Gastroesophageal sphincter (tissue), 4 donors: ENCODE measurements around the gene DYRK1A. TPM values are rescaled to one million over a fixed set of nuclear protein-coding genes. Genes with fewer than 3 reads are reported as not detected.

Experiments used
- ATAC-seq: fragments of 150-250 bp; one replicate; pipeline ENCODE4 v1.9.1; 2016; ENCODE audit warnings: mild to moderate bottlenecking, moderate library complexity
- H3K27ac ChIP-seq, 4 donors: fragments of 200-600 bp; sonication (generic) in 3 of 4; 1 replicate in 3 of 4; 2 replicates in 1 of 4; pipeline ENCODE4 v1.5.1; 2016 to 2019
- H3K27me3 ChIP-seq: fragments of 200-600 bp; sonication (generic); one replicate; pipeline ENCODE4 v1.5.1; 2019
- H3K36me3 ChIP-seq, 2 donors: fragments of 200-600 bp; sonication (generic); one replicate each; pipeline ENCODE4 v1.5.1; 2019; ENCODE audit warnings: control low read depth in 1 of 2
- H3K4me1 ChIP-seq, 3 donors: fragments of 200-600 bp; sonication (generic); 1 replicate in 2 of 3; 2 replicates in 1 of 3; pipeline ENCODE4 v1.5.1; 2016 to 2019; ENCODE audit warnings: control low read depth in 2 of 3
- H3K4me3 ChIP-seq, 2 donors: fragments of 200-600 bp; sonication (generic); one replicate each; pipeline ENCODE4 v1.5.1; 2019; ENCODE audit warnings: mild to moderate bottlenecking in 1 of 2, moderate library complexity in 1 of 2
- H3K9me3 ChIP-seq, 3 donors: fragments of 200-600 bp; sonication (generic); one replicate each; pipeline ENCODE4 v1.5.1; 2017 to 2019; ENCODE audit warnings: control low read depth in 2 of 3
- EP300 ChIP-seq: sonication (generic); formaldehyde crosslinking; IDR thresholded peaks from one replicate; pipeline ENCODE4 v1.6.1; 2017; ENCODE audit warnings: antibody characterized with exemption, mild to moderate bottlenecking
- POLR2A ChIP-seq, 2 donors: fragments of 450-650 bp; IDR thresholded peaks; one replicate each; pipeline ENCODE4 v1.6.1; 2017; ENCODE audit warnings: antibody characterized with exemption in 2 of 2, mild to moderate bottlenecking in 2 of 2, moderate library complexity in 1 of 2
- POLR2AphosphoS5 ChIP-seq: sonication (generic); formaldehyde crosslinking; IDR thresholded peaks from one replicate; pipeline ENCODE4 v1.6.1; 2017; ENCODE audit warnings: antibody characterized with exemption
- WGBS, 2 donors: methylation state at CpG; one replicate each; pipeline ENCODE4 v1.1.5; 2018; ENCODE audit warnings: low coverage in 1 of 2; 5-methylcytosine and 5-hydroxymethylcytosine counted together
- total RNA-seq, 4 donors: library from RNA; depleted of rRNA; stranded (reverse); fragments of >200 nt; gene quantifications; one replicate each; pipeline ENCODE4 v1.1.0, GENCODE V29; 2016
- TF ChIP-seq, protein P1 (sequence below), 4 experiments: fragments of 200-600 bp in 2 of 4; fragments of 450-650 bp in 2 of 4; sonication (generic) in 1 of 4; IDR thresholded peaks; one replicate each; pipeline ENCODE4 v1.5.1; 2017 to 2019; ENCODE audit warnings: antibody characterized with exemption in 4 of 4, mild to moderate bottlenecking in 2 of 4, moderate library complexity in 2 of 4

DYRK1A gene
- total RNA-seq, 4 donors from 2014 or later, result 85.1 to 102 (median 94.0) TPM

DNA sequence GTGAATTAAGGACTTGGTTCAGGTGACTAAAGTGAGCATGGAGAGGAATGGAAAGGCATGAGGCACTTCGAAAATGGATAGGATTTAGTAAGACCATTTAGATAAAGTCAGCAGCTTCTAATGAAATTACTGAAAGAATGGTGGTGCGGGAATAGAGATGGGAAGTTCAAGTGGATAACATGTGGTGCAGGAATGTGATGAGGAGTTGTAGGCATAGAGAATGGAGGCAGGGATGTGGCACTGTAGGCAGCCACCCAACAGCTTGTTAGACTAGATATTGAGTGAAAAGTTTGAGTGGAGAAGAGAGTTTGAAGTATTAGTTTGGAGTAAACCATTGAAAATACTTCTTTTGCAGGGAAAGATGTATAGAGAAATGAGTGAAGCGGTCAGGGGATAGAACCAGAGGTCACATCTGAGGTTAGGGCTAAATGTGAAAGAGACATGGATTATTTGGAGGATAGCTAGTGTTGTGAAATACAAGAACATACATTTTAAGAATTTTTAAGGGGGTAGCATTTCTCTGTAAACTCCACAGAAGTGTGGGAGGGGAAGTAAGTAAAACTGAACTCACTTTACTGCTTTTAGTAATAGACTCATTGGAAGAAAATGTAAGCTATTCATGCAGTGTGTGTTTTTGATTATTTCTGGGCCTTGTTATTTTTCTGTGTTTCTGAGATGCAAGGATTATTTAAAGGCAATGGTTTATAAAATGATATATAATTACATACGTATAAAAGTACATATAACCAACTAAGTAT is 46.2 kb downstream of the DYRK1A start:
- TF ChIP-seq, protein P1, sequence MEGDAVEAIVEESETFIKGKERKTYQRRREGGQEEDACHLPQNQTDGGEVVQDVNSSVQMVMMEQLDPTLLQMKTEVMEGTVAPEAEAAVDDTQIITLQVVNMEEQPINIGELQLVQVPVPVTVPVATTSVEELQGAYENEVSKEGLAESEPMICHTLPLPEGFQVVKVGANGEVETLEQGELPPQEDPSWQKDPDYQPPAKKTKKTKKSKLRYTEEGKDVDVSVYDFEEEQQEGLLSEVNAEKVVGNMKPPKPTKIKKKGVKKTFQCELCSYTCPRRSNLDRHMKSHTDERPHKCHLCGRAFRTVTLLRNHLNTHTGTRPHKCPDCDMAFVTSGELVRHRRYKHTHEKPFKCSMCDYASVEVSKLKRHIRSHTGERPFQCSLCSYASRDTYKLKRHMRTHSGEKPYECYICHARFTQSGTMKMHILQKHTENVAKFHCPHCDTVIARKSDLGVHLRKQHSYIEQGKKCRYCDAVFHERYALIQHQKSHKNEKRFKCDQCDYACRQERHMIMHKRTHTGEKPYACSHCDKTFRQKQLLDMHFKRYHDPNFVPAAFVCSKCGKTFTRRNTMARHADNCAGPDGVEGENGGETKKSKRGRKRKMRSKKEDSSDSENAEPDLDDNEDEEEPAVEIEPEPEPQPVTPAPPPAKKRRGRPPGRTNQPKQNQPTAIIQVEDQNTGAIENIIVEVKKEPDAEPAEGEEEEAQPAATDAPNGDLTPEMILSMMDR (IDR thresholded peaks at IDR 0.05), result no peak
- TF ChIP-seq POLR2AphosphoS5, result no peak
- TF ChIP-seq EP300, result no peak
- TF ChIP-seq POLR2A (IDR thresholded peaks at IDR 0.05), result no peak
- H3K27ac ChIP-seq, result no peak overlapping the region
- no peaks in the 10 kb centered on the region for H3K27me3 ChIP-seq
- ATAC-seq, result no peak
- WGBS, 2 donors, result 56 to 59% methylated on average over 4 of the region's 4 CpGs
- no peaks in the 10 kb centered on the region for H3K36me3 ChIP-seq
- H3K4me3 ChIP-seq, result no peak overlapping the region
- H3K9me3 ChIP-seq, result no peaks in the 10 kb centered on the region
- peaks cover 21 to 98% (median 24%) of the 10 kb centered on the region in 3 donors for H3K4me1 ChIP-seq

GRCh38 chr21:37413553-37414291 is 47.1 kb downstream of the DYRK1A start:
- H3K9me3 ChIP-seq, result no peaks in the 10 kb centered on the region
- H3K36me3 ChIP-seq, result no peaks in the 10 kb centered on the region
- no peak overlapping the region for H3K27ac ChIP-seq
- ATAC-seq, result no peak
- H3K27me3 ChIP-seq, result no peaks in the 10 kb centered on the region
- WGBS, 2 donors, result 71 to 85% methylated on average over 5 of the region's 5 CpGs
- H3K4me1 ChIP-seq, result peaks cover 17 to 98% (median 24%) of the 10 kb centered on the region in 3 donors
- H3K4me3 ChIP-seq, result no peak overlapping the region
- TF ChIP-seq, protein P1 (IDR thresholded peaks at IDR 0.05), result no peak
- no peak for TF ChIP-seq POLR2AphosphoS5
- TF ChIP-seq POLR2A (IDR thresholded peaks at IDR 0.05), result no peak
- TF ChIP-seq EP300, result no peak

GRCh38 chr21:37414292-37415253 is 48.0 kb downstream of the DYRK1A start:
- Histone ChIP-seq H3K4me3 (no peak overlapping the region), H3K27ac (no peak overlapping the region), H3K27me3 (no peaks in the 10 kb centered on the region), H3K9me3 (no peaks in the 10 kb centered on the region), H3K36me3 (no peaks in the 10 kb centered on the region), H3K4me1 (peaks cover 12 to 98% (median 19%) of the 10 kb centered on the region in 3 donors)
- no peak for ATAC-seq
- 77 to 85% methylated on average over 4 to 5 of the region's 5 CpGs for WGBS, 2 donors
- no peak for TF ChIP-seq EP300
- TF ChIP-seq POLR2A (IDR thresholded peaks at IDR 0.05), result no peak
- TF ChIP-seq, protein P1 (IDR thresholded peaks at IDR 0.05), result no peak
- TF ChIP-seq POLR2AphosphoS5, result no peak

- 27 to 43% methylated on average over 2 of the region's 2 CpGs for WGBS, 2 donors
- TF ChIP-seq POLR2AphosphoS5 (no peak), POLR2A (IDR thresholded peaks at IDR 0.05) (no peak), EP300 (no peak)
- TF ChIP-seq, protein P1 (IDR thresholded peaks at IDR 0.05), result no peak
- no peak for ATAC-seq
- Histone ChIP-seq H3K9me3 (no peaks in the 10 kb centered on the region), H3K27me3 (no peaks in the 10 kb centered on the region), H3K36me3 (no peaks in the 10 kb centered on the region), H3K4me1 (peaks cover 12 to 97% (median 14%) of the 10 kb centered on the region in 3 donors), H3K27ac (peak overlapping the region in 1 of 4 donors; percentile 1), H3K4me3 (no peak overlapping the region)
Measured at GRCh38 chr21:37415939-37416338, 49.4 kb downstream of the DYRK1A start.
